HG03378 (cell line): ENCODE measurements around the gene SH3GLB2.
"Not testable (repeated sequence)": the region's sequence is repeated elsewhere in the genome, so short reads cannot be mapped to it uniquely, and the experiment has no call there.

ENCODE experiments used
- ATAC-seq: cut with Tn5 transposase; IDR thresholded peaks from one replicate; pipeline ENCODE4 v1.9.1; 2021; ENCODE audit warnings: mild to moderate bottlenecking, moderate library complexity; ENCODE audit not compliant: unreplicated experiment

Gene SH3GLB2

DNA sequence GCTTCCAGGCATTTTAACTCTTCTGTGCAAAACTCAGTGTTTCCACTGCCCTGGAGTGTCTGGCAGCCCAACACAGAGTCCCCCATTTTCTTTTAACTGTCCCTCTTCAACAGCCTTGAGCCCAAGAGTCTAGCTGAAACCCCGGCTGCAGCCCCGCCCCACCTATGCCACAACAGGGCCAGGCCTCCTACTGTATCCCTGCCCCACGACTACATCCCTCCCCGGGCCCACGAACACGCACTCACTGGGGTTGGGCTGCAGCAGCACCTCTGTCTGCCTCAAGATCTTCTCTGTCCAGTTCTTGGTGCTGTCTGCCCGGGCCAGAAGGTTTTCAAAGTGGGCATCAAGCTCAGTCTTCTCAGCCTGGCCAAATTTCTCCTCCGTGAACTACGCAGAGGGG, 6.1 kb downstream of the SH3GLB2 start:
- ATAC-seq: no peak

DNA sequence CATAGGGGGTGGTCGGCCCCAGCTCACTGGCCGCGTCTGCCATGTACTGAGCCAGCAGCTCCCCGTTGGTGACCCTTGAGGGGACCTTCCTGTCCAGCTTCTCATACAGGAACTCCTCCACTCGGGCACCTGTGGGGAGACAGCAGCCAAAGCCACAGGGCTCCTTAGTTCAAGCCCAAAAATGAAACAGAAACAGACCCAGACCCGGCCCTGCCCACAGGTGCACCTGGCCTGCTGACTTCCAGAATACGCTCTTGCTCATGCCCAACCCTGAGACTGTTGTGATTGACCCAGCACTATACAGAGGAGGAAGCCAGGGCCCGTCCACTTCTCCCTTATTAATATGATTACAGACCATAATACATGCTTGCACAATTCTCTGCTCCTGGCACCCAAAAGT, 7.0 kb downstream of the SH3GLB2 start:
- ATAC-seq: no peak

DNA sequence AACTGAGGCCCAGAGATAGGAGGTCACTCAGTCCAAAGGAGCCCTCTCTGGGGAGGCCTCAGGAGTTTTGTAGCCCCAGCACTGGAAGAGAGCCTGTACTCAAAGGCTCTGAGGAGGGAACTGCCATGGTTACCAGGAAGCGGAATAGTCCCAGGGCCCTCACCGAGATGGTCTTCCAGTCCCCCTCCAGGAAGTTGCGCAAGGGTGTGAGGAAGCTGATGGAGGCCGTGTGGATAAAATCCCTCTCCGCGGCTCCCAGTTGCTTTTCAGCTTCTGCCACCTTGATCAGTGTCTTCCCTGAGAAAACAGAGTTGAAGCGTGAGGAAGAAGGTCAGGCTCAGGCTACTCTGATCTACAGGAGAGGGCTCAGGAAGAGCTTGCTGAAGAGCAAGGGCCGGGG, 13.5 kb downstream of the SH3GLB2 start:
- ATAC-seq: no peak

DNA sequence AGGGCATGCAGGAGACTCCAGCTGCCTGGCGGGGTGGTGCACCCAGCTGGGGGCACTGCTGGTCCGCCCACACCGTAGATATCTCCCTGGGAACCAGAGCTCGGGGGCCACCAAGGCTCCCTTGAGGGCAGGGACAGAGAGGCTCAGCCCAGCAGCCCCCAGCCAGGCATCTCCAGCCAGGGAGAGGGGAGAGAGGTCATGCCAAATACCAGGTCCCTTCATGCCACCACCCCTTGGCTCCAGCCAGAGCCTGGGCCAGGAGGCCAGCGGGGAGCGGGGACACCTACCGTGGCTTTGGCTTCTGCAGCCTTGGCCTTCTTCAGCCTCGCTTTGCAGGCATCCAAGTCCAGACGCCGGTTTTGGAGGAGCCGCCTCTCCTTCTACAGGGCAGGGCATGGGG, 14.0 kb downstream of the SH3GLB2 start:
- ATAC-seq: no peak

DNA sequence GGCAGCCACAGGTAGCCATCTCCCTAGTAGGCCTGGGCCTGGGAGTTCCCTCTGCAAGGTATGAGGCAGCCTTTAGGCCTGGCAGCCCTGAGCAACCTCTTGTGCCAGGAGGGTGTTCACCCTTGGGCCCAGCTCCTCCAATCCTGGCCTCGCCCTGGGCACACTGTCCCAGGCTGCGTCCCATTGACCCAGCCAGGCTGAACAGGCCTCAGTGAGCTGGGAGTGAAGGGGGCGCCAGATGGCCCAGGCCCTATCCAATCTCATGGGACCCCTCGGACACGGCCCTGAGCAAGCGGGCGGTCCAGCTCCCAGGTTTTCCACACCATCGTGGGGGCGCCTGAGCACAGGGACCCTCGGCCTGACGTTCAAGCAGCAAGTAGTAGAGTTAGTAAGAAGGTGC, 14.5 kb downstream of the SH3GLB2 start:
- no peak for ATAC-seq

DNA sequence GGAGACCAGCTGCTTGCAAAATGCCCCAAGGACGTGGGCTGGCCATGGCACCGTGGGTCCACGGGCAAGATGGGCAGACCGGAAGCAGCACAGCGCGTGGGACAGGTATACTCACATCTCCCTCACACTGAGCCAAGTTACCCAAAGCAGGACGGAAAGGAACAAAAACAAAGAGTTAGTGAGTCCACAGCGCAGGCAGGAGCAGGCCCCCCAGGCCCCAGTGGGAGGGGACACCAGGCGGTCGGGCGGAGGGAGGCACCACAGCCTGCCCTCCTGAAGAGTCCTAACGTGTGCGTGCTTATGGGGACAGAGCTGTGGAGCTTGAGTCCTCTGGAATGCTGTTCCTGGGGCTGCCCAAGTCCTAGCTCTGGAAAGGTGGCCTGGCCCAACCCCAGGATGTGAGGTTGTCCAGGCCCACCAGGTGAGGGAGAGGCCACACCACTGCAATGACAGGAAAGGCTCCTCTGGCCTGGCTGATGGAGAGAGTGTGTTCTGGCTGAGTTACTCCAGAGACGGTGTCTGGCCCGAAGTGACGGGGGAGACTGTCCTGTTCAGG, 15.2 kb downstream of the SH3GLB2 start:
- ATAC-seq: no peak

DNA sequence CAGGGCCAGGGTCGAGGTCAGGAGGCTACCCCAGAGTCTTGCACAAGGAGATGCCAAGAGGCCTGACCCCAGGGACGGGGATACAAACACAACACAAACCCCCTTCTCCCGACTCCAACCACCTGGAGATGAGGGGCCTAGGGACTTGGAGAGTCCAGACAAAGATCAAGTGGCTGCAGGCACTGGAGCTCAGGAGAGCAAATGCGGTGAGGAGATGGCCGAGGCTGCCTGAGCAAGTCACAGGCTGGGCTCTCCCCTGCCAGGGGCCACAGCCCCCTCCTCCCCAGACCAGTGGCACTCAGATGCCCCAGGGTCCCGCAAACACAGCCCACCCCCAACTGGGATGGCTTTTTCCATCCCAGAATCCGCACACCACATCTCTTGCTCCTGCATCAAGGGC, 15.8 kb downstream of the SH3GLB2 start:
- no peak for ATAC-seq

DNA sequence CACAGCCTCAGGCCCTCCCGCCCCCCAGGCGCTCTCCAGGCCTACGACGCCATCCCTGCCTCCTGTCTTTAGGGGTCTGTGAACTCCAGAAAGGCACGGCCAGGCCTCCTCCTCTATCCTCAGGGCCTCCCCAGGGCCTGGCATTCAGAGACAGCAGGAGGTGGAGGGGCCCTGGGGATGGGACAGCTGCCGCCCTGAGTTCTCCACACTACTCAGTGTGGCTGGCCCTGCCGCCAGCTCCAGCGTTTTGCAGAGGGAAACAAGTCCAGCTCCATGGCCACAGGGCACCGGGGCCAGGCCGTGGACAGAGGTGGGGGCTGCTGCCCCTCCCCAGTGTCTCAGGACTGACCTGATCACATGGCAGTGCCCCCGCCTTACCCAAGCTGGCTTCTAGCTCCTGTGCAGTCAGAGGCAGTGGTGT, 16.4 kb downstream of the SH3GLB2 start:
- no peak for ATAC-seq

DNA sequence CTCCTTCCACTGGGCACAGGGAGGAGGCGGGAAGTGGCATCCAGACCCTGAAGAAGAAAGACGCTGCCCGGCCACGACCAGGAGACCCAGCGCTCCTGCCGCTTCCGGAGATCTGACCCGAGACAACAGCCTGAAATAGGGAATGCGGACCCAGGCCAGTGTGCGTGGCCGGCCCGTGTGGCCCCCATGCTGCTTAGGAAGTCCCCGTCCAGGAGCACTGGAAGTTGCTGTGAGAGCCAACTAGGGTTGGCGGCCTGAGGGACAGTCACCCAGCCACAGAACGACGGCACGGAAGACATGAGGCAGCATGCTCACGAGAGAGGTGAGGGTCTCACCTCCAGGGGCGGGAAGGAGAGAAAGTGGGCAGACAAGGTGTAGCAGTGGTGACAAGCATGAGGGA, 17.0 kb downstream of the SH3GLB2 start:
- no peak for ATAC-seq

DNA sequence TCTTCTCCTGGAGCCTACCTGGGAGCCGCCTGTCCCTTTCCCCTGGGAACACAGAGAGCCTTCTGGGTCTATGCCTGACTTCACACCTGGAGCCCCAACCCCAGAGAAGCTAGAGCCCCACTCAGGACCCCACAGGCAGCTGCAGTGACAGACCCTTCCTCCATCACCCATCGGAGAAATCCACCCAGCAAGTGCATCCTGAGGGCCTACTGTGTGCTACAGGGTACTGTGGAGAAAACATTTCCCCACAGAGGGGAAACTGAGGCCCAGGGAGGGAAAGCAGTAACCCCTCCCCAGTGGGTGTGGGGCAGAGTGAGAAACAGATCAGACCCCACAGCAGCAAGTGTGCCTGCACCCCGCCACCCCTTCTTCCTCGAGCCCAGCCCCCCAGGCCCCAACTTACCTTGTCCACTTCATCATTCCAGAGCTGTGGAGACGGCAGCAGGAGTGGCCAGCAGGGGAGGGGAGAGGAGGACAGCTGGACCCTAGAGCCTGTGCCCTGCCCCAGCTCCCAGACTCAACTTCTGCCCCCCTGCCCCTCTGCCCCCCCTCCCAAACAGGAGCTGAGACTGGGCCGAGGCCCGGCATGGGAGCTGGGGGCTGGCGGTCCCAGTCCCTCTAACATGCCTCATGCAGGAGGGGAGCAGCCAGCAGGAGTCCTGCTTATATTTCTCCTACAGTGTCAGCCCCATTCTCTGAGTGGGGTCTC, 17.7 kb downstream of the SH3GLB2 start:
- no peak for ATAC-seq

DNA sequence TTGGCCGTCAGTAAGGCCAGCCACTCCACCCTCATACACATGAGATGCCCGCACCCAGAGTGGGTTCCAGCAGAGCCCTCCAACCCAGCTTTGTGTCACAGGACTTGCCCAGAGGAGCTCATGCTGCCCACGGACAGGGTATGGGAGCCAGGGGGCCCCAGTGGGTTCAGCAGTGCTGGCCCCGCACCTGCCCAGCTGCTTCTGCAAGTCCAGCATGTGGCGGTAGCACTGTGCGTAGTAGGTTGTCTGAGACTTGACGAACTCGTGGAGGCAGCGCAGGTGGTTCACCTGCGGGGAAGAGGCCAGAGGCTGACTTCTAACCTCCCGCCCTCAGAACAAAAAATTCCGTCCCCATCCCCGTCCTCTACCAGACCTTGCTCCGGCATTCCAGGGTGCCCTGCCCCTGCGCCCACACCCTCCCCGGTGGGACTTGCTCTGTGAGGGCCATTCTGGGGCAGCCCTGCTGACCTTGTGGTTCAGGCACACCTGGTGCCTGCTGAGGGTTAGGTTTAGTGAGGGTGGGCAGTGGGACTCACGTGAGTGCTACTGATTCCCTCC, 18.5 kb downstream of the SH3GLB2 start:
- no peak for ATAC-seq

DNA sequence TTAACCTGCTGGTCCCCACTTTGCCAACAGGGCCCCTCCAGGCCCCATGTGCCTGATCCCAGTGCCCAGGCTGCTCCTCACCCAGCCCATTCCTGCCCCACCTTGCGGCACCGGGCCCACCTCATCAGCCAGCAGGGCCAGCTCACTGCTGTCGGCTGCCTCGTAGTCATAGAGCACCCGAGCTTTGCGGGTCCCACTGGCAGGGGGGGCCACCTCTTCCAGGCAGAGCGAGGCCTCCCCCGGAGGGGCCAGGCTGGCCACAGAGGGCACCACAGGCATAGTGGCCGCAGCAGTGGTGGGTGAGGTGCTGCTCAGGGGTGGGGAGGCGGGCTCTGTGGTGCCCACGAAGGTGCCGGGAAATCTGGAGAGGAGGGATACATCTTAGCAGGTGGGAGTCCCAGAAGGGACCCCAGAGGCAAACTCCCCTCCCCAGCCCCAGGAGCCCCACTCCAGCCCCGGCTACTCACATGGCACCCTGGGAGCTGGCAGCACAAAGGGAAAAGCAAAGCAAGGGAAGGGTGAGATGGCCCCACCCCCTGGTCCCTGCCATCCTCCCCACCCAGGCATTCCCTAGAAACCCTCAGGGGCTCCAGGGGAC, 19.0 kb downstream of the SH3GLB2 start:
- ATAC-seq: no peak

DNA sequence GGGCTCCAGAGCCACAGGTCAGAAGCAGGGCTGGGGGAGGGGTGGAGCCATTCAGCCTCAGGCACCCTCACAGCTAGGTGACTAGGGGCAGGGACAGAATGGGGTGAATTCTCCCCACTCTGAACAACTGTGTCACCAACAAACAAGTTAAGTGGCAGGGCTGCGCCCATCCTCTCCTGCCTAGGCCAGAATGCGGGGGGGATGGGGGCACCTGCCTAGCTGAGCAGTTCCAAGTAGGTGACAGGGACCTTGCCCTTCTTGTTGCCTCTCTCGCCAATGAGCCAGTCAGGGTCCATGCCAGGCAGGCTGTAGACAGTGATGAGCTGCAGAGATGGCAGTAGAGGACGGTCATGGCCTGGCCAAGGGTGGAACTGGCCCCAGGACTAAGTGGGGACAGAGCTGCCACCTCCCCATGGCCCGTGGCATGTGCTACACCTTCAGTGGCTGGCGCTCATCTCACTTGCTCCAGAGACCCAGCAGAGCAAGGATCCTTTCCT, 19.6 kb downstream of the SH3GLB2 start:
- ATAC-seq: no peak

DNA sequence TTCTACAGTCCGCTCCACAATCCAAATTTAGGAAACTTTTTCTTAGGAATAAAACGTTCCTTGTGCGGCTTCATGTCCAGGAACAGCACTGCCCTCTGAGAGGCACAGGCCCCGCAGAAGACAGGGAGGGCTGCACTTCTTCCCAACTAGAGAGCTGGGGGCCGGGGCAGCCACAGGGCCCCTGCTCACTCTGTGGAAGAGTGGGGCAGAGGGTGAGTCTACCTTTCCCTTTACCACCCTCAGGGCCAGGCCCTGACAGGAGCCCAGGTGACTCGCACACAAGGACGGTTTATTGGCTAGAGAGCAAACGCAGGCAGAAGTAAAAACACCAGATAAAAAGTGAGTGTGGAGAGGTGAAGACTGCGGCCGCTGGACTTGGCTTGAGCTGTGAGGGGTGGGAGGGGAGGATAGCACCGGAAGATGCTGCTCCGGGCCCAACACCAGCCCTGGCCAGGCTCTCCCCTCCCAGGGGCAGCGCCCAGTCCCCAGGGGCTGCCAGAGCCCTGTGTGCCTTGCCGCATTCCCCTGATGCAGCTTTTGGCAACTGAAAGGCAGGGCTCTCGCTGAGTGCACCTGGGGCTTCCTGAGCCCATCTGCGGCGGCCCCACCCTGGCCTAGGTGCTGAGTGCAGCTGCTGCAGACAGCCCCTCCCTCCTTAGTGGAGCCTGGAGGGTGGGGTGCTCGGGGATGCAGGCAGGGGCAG, 20.2 kb downstream of the SH3GLB2 start:
- no peak for ATAC-seq

DNA sequence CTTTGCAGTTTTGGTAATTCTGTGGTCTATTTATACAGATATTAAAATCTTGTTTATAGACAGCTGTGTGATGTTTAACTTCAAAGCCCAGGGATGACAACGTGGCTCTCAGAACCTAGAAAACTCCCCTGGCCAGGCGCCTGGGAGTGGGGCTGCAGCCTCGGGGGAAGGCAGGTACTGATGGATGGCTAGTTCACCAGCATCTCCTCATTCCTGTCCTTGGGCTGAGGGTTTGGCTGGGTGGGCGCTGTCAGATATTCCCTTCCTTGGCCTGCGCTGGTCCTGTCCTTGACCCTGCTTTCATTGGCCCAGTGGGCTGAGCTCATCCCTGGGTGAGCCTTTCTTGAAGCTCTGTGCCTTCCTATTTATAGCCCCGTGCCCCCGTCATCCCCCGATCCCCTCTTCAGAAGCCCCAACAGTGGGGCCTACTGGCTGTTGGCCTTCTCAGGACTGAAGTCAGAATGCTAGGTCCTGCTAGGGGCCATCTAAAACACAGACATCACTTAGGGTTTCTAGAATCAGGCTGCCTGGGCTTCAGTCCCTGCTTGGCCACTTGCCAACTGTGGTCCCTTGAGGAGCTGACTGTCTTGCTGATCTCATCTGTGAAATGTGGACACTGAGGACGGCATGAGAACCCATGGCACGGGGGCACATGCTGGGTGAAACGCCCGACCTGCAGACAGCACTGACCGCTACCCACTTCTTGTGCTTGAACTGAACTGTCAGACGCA, 20.9 kb downstream of the SH3GLB2 start:
- ATAC-seq: no peak

DNA sequence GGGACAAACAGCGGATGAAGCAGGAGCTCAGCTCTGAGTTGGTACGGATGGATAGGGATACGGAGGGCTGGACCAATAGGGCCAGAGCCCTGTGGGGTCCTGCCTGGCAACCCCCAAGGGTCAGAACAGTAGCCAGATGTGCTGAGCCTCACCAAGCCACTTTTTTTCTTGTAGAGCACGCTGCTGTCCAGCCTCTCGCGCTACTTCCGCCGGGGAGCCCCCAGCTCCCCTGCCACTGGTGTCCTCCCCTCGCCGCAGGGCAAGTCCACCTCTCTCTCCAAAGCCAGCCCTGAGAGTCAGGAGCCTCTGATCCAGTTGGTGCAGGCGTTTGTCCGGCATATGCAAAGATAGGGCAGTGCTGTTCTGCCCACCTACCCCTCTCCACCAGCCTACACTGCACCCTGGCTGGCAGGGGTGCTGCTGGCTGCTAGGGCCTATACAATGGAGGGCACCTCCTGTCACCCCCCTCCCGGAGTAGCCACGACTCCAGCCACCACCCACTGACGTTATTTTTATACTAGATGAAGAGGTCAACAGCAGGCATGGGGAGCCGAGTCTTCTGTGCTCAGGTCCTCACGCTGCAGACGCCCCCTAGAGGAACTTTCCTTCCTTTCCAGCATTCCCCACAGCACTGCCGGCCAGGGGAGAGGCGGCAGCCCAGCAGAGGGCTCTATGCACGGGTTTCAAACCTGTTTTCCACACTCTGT, 21.6 kb downstream of the SH3GLB2 start:
- ATAC-seq: no peak

DNA sequence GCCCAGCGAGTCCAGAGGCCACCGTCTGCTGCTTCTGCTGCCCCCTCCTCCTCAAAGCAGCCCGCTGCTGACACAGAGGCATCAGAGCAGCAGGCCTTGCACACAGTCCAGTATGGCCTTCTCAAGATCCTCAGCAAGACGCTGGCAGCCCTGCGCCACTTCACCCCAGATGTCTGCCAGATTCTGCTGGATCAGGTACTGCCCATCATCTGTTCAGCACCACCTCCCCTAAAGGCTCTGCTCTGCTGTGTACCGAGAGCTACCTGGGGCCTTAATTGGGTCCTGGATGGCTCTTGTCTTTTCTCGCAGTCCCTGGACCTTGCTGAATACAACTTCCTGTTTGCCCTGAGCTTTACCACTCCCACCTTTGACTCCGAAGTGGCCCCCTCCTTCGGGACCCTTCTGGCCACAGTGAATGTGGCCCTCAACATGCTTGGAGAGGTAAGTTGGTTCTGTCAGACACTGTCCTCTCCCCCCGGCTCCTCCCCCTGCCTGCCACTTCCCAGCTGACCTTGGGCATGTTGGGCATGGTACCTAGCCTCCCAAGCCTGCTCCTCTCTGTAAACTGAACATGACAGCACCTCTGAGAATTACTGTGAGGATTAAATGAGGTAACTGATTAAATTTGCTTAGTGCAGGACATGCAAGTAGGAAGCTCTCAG, 22.7 kb downstream of the SH3GLB2 start:
- ATAC-seq: no peak

DNA sequence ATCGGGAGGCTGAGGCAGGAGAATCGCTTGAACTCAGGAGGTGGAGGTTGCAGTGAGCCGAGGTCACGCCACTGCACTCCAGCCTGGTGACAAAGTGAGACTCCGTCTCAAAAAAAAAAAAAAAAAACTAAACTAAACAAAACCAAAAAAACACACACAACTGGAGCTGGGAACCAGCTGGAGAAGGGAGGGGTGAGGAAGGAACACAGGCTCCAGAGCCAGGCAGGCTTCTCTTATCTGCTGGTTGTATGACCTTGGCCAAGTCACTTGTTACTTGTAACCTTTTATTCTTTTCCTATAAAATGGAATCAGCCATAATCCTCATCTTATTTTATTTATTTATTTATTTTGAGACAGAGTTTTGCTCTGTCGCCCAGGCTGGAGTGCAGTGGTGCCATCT, 24.0 kb downstream of the SH3GLB2 start:
- not testable (repeated sequence) for ATAC-seq

DNA sequence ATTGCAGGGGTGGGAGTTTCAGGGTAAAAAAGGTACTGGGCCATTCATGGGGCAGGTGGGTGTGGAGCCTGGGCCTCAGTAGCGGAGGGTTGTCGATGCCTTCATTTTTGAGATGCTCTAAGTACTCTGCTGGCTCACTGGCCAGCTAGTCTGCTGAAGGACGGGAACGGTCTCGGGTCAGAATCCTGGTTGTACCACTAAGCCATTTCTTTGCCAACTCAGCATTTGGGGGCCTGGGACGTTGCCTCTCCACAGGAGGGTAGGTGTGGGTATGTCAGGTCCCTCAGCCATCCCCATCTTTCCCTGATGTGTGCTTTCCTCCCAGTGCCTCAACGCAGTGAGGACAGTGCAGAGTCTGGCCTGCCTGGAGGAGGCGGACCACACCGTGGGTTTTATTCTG, 25.1 kb downstream of the SH3GLB2 start:
- ATAC-seq: no peak
